GM12875 (cell line): ENCODE data around the gene DOCK1.

ENCODE experiments used
- H3K4me3 ChIP-seq: one replicate; pipeline ENCODE4 v1.5.1; 2011; ENCODE audit warnings: low read depth, low read length, control low read depth
- TF ChIP-seq, protein P1 (sequence below): IDR thresholded peaks from 2 replicates; pipeline ENCODE4 v1.5.1; 2011; ENCODE audit warnings: low read depth, mild to moderate bottlenecking, control low read depth, inconsistent platforms, low read length, moderate library complexity, borderline replicate concordance; ENCODE audit not compliant: insufficient read depth

DOCK1 gene

DNA sequence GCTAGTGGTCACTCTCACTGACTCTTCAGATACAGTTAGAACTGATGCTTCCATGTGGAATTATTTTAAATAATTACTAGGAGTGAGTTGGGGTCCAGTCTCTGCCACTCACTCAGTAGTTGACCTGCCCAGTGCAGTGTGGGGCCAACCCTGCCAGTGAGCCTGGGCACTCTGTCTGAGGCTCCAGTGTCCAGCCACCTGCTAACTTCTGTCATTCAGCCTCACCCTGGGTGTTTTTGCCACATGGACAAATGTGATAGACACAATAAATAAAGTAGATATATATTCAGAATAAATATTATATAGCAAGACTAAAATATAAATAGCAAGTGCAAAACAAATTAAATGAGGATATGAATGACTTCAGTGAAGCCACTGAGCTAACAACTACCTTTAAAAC lies 284.0 kb downstream of the DOCK1 start:
- TF ChIP-seq, protein P1, sequence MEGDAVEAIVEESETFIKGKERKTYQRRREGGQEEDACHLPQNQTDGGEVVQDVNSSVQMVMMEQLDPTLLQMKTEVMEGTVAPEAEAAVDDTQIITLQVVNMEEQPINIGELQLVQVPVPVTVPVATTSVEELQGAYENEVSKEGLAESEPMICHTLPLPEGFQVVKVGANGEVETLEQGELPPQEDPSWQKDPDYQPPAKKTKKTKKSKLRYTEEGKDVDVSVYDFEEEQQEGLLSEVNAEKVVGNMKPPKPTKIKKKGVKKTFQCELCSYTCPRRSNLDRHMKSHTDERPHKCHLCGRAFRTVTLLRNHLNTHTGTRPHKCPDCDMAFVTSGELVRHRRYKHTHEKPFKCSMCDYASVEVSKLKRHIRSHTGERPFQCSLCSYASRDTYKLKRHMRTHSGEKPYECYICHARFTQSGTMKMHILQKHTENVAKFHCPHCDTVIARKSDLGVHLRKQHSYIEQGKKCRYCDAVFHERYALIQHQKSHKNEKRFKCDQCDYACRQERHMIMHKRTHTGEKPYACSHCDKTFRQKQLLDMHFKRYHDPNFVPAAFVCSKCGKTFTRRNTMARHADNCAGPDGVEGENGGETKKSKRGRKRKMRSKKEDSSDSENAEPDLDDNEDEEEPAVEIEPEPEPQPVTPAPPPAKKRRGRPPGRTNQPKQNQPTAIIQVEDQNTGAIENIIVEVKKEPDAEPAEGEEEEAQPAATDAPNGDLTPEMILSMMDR, result no peak
- H3K4me3 ChIP-seq, result no peak overlapping the region

DNA sequence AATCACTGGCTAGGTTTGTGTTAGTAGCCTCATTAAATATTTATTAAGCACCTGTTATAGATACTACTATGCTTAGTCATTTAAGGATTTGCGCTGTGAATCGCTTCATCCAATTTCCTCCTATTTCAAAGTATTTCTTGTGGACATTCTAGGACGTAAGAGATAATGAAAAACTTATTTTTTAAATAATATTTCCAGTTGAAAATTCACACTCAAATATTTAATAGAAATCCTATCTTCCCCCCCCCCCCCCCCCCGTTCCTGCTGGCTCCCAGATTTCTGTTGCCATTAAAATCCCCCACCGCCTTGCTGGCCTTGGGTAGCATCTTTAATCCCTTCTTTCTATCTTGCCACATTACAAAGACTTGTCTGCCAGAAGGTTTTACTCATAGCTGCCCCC lies 285.2 kb downstream of the DOCK1 start:
- TF ChIP-seq, protein P1, result no peak
- H3K4me3 ChIP-seq, result no peak overlapping the region

DNA sequence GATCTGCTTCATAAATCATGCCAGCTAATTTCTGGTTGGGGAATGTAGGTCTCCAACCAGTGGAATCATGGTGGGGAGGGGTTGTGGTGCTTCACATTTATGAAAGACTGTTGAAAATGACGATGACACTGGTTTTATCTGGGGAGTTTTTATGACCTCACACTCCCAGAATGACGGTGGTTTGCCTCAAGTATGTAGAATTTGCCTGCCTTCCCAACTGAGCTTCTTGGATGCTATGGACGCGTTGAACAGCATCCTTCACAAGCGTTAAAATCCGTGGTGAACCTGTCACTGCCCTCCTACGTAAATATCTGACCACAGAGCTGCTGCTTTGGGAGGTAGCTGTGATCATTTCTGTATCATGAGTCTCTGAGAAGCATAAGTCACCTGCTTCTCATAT lies 287.9 kb downstream of the DOCK1 start:
- no peak overlapping the region for H3K4me3 ChIP-seq
- TF ChIP-seq, protein P1, result no peak

DNA sequence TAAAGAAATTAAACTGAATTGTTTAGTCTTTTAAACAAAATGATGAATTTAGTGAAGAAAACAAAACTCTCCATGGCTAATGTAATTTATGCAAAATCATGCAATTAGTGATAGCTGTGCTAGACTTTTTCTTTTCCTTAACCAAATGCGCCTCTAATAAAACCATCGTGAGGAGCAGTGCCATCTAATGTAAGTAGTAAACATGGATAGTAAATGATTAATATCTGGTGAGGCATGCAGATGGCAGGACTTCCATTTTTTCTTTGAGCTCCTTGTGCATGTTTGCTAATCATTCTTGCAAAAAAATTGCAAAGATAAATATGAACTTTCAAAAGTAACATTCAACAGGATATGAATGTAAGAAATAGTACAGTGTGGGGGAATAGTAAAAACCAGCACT lies 288.9 kb downstream of the DOCK1 start:
- H3K4me3 ChIP-seq, result no peak overlapping the region
- TF ChIP-seq, protein P1, result no peak

DNA sequence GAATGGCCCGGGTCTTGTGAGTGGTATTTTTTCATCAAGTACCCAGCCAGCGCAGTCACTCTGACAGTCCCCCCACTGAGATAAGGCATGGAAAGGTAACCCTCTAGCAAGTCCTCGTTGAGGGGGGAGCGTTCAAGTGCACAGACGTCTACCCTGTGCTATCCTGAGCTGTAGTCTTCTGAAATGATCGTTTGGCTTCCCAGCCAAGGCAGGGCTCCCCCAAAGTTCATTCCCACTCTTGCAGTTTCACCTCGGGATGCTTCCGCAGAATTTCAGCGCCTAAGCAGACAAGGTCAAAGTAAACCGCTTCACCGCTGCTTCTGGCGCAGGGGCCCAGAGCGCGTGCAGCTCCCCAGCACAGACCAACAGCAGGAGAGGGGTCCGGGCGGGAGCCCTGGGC lies 289.4 kb downstream of the DOCK1 start:
- no peak overlapping the region for H3K4me3 ChIP-seq
- TF ChIP-seq, protein P1, result no peak

DNA sequence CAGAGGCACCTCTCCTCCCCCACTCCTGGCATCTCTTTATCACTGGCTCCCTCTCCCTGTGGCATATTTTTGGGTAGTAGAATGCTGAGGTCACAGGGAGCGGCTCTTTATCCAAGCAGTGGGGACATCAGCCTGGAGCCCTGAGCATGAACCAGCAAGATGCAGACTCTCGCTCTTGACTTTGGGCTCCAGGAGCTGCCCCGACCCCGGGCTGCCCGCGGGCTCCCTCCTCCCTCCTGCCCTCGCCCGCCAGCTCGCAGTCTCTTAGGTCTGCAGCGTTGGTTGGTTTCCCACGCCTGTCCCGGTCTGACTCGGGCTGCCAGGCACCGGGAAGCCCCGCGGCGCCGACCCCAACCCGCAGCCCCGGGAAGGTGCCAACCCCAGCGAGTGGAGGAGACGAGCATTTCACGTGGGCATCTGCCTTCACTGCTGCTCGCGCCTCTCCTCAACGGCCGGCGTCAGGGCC lies 289.8 kb downstream of the DOCK1 start:
- no peak overlapping the region for H3K4me3 ChIP-seq
- TF ChIP-seq, protein P1, result no peak

DNA sequence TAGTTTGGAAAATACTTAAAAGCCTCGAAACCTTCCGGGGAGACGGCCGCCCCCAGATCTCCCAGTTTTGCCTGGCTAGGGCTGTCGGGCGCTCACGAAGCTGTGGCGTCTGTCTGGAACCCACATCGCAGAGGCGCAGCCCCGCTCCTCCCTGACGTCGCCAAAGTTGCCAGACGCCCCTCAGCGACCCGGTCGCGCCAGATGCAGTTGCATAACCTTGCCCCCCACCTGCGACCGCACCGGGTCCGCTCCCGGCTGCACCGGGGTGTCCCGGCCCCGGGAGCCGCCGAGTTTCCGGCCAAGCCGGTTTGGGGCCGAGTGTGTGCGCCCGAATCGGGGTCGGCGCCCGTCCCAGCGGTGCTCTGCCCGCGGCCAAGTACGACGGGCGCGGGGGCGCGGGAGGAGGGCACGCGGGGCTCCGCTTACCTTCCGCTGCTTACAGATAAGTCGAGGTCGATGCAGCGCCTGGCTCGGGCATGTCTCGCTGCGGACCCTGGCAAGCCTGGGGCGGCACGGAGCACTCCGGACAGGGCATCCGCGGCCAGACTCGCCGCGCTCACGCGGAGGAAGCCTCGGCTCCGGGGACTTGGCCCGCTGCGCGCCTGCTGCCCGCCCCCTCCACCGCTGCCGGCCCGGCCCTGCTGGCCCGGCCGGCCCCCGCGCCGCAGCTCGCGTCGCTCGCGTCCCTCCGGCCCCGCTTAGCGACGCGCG lies 290.5 kb downstream of the DOCK1 start:
- H3K4me3 ChIP-seq, result no peak overlapping the region
- TF ChIP-seq, protein P1, result no peak
